Gastroesophageal sphincter (tissue), 4 donors: Measurements from ENCODE around the gene CELA1. TPM values are rescaled to one million over a fixed set of nuclear protein-coding genes. Genes with fewer than 3 reads are reported as not detected.

Experiments
- ATAC-seq: fragments of 150-250 bp; one replicate; pipeline ENCODE4 v1.9.1; 2016; ENCODE audit warnings: mild to moderate bottlenecking, moderate library complexity
- H3K27ac ChIP-seq, 4 donors: fragments of 200-600 bp; sonication (generic) in 3 of 4; 1 replicate in 3 of 4; 2 replicates in 1 of 4; pipeline ENCODE4 v1.5.1; 2016 to 2019
- H3K27me3 ChIP-seq: fragments of 200-600 bp; sonication (generic); one replicate; pipeline ENCODE4 v1.5.1; 2019
- H3K36me3 ChIP-seq, 2 donors: fragments of 200-600 bp; sonication (generic); one replicate each; pipeline ENCODE4 v1.5.1; 2019; ENCODE audit warnings: control low read depth in 1 of 2
- H3K4me1 ChIP-seq, 3 donors: fragments of 200-600 bp; sonication (generic); 1 replicate in 2 of 3; 2 replicates in 1 of 3; pipeline ENCODE4 v1.5.1; 2016 to 2019; ENCODE audit warnings: control low read depth in 2 of 3
- H3K4me3 ChIP-seq, 2 donors: fragments of 200-600 bp; sonication (generic); one replicate each; pipeline ENCODE4 v1.5.1; 2019; ENCODE audit warnings: mild to moderate bottlenecking in 1 of 2, moderate library complexity in 1 of 2
- H3K9me3 ChIP-seq, 3 donors: fragments of 200-600 bp; sonication (generic); one replicate each; pipeline ENCODE4 v1.5.1; 2017 to 2019; ENCODE audit warnings: control low read depth in 2 of 3
- CTCF ChIP-seq, 4 experiments: fragments of 200-600 bp in 2 of 4; fragments of 450-650 bp in 2 of 4; sonication (generic) in 1 of 4; IDR thresholded peaks; one replicate each; pipeline ENCODE4 v1.5.1; 2017 to 2019; ENCODE audit warnings: antibody characterized with exemption in 4 of 4, mild to moderate bottlenecking in 2 of 4, moderate library complexity in 2 of 4
- EP300 ChIP-seq: sonication (generic); formaldehyde crosslinking; IDR thresholded peaks from one replicate; pipeline ENCODE4 v1.6.1; 2017; ENCODE audit warnings: antibody characterized with exemption, mild to moderate bottlenecking
- POLR2A ChIP-seq, 2 donors: fragments of 450-650 bp; IDR thresholded peaks; one replicate each; pipeline ENCODE4 v1.6.1; 2017; ENCODE audit warnings: antibody characterized with exemption in 2 of 2, mild to moderate bottlenecking in 2 of 2, moderate library complexity in 1 of 2
- POLR2AphosphoS5 ChIP-seq: sonication (generic); formaldehyde crosslinking; IDR thresholded peaks from one replicate; pipeline ENCODE4 v1.6.1; 2017; ENCODE audit warnings: antibody characterized with exemption
- WGBS, 2 donors: methylation state at CpG; one replicate each; pipeline ENCODE4 v1.1.5; 2018; ENCODE audit warnings: low coverage in 1 of 2; 5-methylcytosine and 5-hydroxymethylcytosine counted together
- total RNA-seq, 4 donors: library from RNA; depleted of rRNA; stranded (reverse); fragments of >200 nt; gene quantifications; one replicate each; pipeline ENCODE4 v1.1.0, GENCODE V29; 2016

CELA1 gene
- total RNA-seq, 4 donors from 2014 or later: not detected

- H3K9me3 ChIP-seq: no peaks in the 10 kb centered on the region
These were observed 22.4 kb upstream of the CELA1 start for GRCh38 chr12:51368640-51369517.

GRCh38 chr12:51365276-51365675, 18.8 kb upstream of the CELA1 start:
- Histone ChIP-seq H3K4me3 (no peak overlapping the region), H3K27ac (no peak overlapping the region), H3K4me1 (no peaks in the 10 kb centered on the region), H3K9me3 (no peaks in the 10 kb centered on the region), H3K36me3 (no peaks in the 10 kb centered on the region), H3K27me3 (no peaks in the 10 kb centered on the region)
- ATAC-seq: no peak
- no peak for TF ChIP-seq CTCF (IDR thresholded peaks at IDR 0.05)
- TF ChIP-seq POLR2AphosphoS5: no peak
- TF ChIP-seq EP300: no peak
- TF ChIP-seq POLR2A (IDR thresholded peaks at IDR 0.05): no peak
- 92 to 100% methylated on average over 3 to 6 of the region's 10 CpGs for WGBS, 2 donors

More at GRCh38 chr12:51368640-51369517, 22.4 kb upstream of the CELA1 start:
- Histone ChIP-seq H3K27me3 (no peaks in the 10 kb centered on the region), H3K4me1 (peaks cover 0 to 11% (median 0%) of the 10 kb centered on the region in 3 donors), H3K36me3 (no peaks in the 10 kb centered on the region), H3K27ac (peak overlapping the region in 1 of 4 donors; percentile 11), H3K4me3 (no peak overlapping the region)
- no peak for TF ChIP-seq CTCF (IDR thresholded peaks at IDR 0.05)
- TF ChIP-seq POLR2A (IDR thresholded peaks at IDR 0.05): no peak
- no peak for TF ChIP-seq POLR2AphosphoS5
- TF ChIP-seq EP300: no peak
- ATAC-seq: no peak
- 68 to 71% methylated on average over 4 to 10 of the region's 17 CpGs for WGBS, 2 donors

- no peak for TF ChIP-seq EP300
- no peak for TF ChIP-seq POLR2AphosphoS5
- TF ChIP-seq CTCF (IDR thresholded peaks at IDR 0.05): no peak
- TF ChIP-seq POLR2A (IDR thresholded peaks at IDR 0.05): no peak
- Histone ChIP-seq H3K4me1 (no peaks in the 10 kb centered on the region), H3K9me3 (no peaks in the 10 kb centered on the region), H3K36me3 (no peaks in the 10 kb centered on the region), H3K27me3 (no peaks in the 10 kb centered on the region), H3K27ac (no peak overlapping the region), H3K4me3 (no peak overlapping the region)
- WGBS, 2 donors: no CpG with 5 or more reads among the region's 11 CpGs
- ATAC-seq: no peak
These were observed 17.5 kb upstream of the CELA1 start for GRCh38 chr12:51364001-51364400.

GRCh38 chr12:51362747-51363342, 16.4 kb upstream of the CELA1 start:
- Histone ChIP-seq H3K9me3 (no peaks in the 10 kb centered on the region), H3K27me3 (peaks cover 5% of the 10 kb centered on the region), H3K27ac (no peak overlapping the region), H3K4me1 (no peaks in the 10 kb centered on the region), H3K36me3 (no peaks in the 10 kb centered on the region), H3K4me3 (no peak overlapping the region)
- TF ChIP-seq EP300 (no peak), POLR2AphosphoS5 (no peak), POLR2A (IDR thresholded peaks at IDR 0.05) (no peak), CTCF (IDR thresholded peaks at IDR 0.05) (no peak)
- 50 to 80% methylated on average over 1 of the region's 2 CpGs for WGBS, 2 donors
- no peak for ATAC-seq
